Suprapubic skin (tissue), 4 donors: Measurements from ENCODE around the gene MELTF.

ENCODE experiments used
- CTCF ChIP-seq, 2 donors: fragments of 200-600 bp in 1 of 2; fragments of 450-650 bp in 1 of 2; sonication (generic) in 1 of 2; IDR thresholded peaks; one replicate each; pipeline ENCODE4 v1.5.1; 2016 to 2019; ENCODE audit warnings: antibody characterized with exemption in 2 of 2, mild to moderate bottlenecking in 1 of 2, moderate library complexity in 1 of 2
- EP300 ChIP-seq: sonication (generic); formaldehyde crosslinking; IDR thresholded peaks from one replicate; pipeline ENCODE4 v1.6.1; 2017; ENCODE audit warnings: antibody characterized with exemption
- POLR2AphosphoS5 ChIP-seq, 3 donors: sonication (generic); formaldehyde crosslinking; IDR thresholded peaks; one replicate each; pipeline ENCODE4 v1.6.1; 2017; ENCODE audit warnings: antibody characterized with exemption in 3 of 3

GRCh38 chr3:197062446-197062845 is 32.8 kb upstream of the MELTF start:
- TF ChIP-seq CTCF (IDR thresholded peaks at IDR 0.05) (no peak), POLR2AphosphoS5 (IDR thresholded peaks at IDR 0.05) (no peak), EP300 (no peak)
